ENCODE results near the gene LMBRD1.

GRCh38 chr6:69680302-69680701 is 116.5 kb downstream of the LMBRD1 start:
- TF ChIP-seq GATA3 (IDR thresholded peaks at IDR 0.05; ENCODE audit: low read depth, low read length) (no peak), GATA2 (IDR thresholded peaks at IDR 0.05; ENCODE audit: low read depth, low read length) (no peak)

All from SH-SY5Y (cell line).